ENCODE data around the gene SYT1. TPM values are rescaled to one million over a fixed set of nuclear protein-coding genes. Genes with fewer than 3 reads are reported as not detected.

SYT1 gene
- total RNA-seq, 1 donor from 2014 or later: 13.0 TPM

GRCh38 chr12:79233341-79233781, 368.8 kb downstream of the SYT1 start:
- Mint-ChIP-seq H3K27ac (ENCODE audit: unreplicated experiment) (no peak overlapping the region), H3K27me3 (ENCODE audit: unreplicated experiment) (no peaks in the 10 kb centered on the region), H3K9me3 (ENCODE audit: unreplicated experiment) (no peaks in the 10 kb centered on the region), H3K36me3 (ENCODE audit: low read depth, unreplicated experiment) (no peaks in the 10 kb centered on the region), H3K4me3 (ENCODE audit: unreplicated experiment) (no peak overlapping the region), H3K4me1 (ENCODE audit: unreplicated experiment) (peaks cover 5% of the 10 kb centered on the region)
- TF ChIP-seq, protein P1, sequence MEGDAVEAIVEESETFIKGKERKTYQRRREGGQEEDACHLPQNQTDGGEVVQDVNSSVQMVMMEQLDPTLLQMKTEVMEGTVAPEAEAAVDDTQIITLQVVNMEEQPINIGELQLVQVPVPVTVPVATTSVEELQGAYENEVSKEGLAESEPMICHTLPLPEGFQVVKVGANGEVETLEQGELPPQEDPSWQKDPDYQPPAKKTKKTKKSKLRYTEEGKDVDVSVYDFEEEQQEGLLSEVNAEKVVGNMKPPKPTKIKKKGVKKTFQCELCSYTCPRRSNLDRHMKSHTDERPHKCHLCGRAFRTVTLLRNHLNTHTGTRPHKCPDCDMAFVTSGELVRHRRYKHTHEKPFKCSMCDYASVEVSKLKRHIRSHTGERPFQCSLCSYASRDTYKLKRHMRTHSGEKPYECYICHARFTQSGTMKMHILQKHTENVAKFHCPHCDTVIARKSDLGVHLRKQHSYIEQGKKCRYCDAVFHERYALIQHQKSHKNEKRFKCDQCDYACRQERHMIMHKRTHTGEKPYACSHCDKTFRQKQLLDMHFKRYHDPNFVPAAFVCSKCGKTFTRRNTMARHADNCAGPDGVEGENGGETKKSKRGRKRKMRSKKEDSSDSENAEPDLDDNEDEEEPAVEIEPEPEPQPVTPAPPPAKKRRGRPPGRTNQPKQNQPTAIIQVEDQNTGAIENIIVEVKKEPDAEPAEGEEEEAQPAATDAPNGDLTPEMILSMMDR (IDR thresholded peaks at IDR 0.05; ENCODE audit: unreplicated experiment): no peak
- no peak for DNase-seq (ENCODE audit: low spot score)

GRCh38 chr12:79236920-79237319, 372.3 kb downstream of the SYT1 start:
- TF ChIP-seq, protein P1 (IDR thresholded peaks at IDR 0.05; ENCODE audit: unreplicated experiment): no peak
- Mint-ChIP-seq H3K27ac (ENCODE audit: unreplicated experiment) (no peak overlapping the region), H3K36me3 (ENCODE audit: low read depth, unreplicated experiment) (peaks cover 4% of the 10 kb centered on the region), H3K4me3 (ENCODE audit: unreplicated experiment) (no peak overlapping the region), H3K9me3 (ENCODE audit: unreplicated experiment) (no peaks in the 10 kb centered on the region), H3K27me3 (ENCODE audit: unreplicated experiment) (peaks cover under 1% of the 10 kb centered on the region), H3K4me1 (ENCODE audit: unreplicated experiment) (peaks cover 5% of the 10 kb centered on the region)
- DNase-seq (ENCODE audit: low spot score): no peak

DNA sequence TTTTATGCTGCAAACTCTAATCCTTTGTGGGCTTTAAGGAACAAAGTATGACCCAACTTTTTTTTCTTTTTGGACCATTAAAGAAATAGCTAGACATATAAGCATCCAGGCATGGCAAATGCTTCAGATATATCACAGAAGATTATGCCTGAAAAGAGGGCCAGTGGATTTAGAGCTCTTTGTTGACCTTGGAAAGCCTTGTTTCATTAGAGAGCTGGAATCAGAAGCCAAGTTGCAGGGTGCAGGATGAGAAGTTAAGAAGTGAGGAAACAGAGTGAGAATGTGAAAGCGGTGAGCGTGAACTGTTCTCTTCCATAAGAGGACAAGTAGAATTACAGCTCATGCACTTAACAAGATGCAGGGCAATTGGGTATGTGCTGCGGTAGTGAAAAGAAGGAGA, 373.7 kb downstream of the SYT1 start:
- Mint-ChIP-seq H3K9me3 (ENCODE audit: unreplicated experiment) (peaks cover 6% of the 10 kb centered on the region), H3K4me3 (ENCODE audit: unreplicated experiment) (no peak overlapping the region), H3K27me3 (ENCODE audit: unreplicated experiment) (peaks cover 2% of the 10 kb centered on the region), H3K4me1 (ENCODE audit: unreplicated experiment) (peaks cover 2% of the 10 kb centered on the region), H3K27ac (ENCODE audit: unreplicated experiment) (no peak overlapping the region), H3K36me3 (ENCODE audit: low read depth, unreplicated experiment) (peaks cover 14% of the 10 kb centered on the region)
- TF ChIP-seq, protein P1 (IDR thresholded peaks at IDR 0.05; ENCODE audit: unreplicated experiment): no peak
- no peak for DNase-seq (ENCODE audit: low spot score)

DNA sequence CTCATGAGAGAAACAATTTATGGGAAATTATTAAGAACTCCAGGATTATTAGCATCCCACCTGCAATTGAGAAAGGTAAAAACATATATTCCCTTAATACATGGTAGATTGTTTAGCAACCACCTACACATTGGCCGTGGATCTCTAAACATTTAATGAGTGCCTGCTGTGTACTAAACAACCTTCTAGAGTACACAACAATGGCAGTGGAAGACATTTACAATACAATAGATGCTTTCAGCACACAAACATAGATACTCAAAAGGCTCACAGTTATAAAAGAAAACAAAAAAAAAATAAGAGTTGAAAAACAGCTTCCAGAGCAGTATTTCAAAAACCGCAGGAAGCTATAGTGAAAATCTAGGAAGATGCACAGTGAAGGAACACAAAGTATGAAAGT, 382.9 kb downstream of the SYT1 start:
- Mint-ChIP-seq H3K4me3 (ENCODE audit: unreplicated experiment) (no peak overlapping the region), H3K4me1 (ENCODE audit: unreplicated experiment) (no peaks in the 10 kb centered on the region), H3K36me3 (ENCODE audit: low read depth, unreplicated experiment) (peaks cover 4% of the 10 kb centered on the region), H3K9me3 (ENCODE audit: unreplicated experiment) (peaks cover 4% of the 10 kb centered on the region), H3K27ac (ENCODE audit: unreplicated experiment) (no peak overlapping the region), H3K27me3 (ENCODE audit: unreplicated experiment) (no peaks in the 10 kb centered on the region)
- TF ChIP-seq, protein P1 (IDR thresholded peaks at IDR 0.05; ENCODE audit: unreplicated experiment): no peak
- DNase-seq (ENCODE audit: low spot score): no peak

- Mint-ChIP-seq H3K9me3 (ENCODE audit: unreplicated experiment) (no peaks in the 10 kb centered on the region), H3K4me1 (ENCODE audit: unreplicated experiment) (no peaks in the 10 kb centered on the region), H3K4me3 (ENCODE audit: unreplicated experiment) (no peak overlapping the region), H3K36me3 (ENCODE audit: low read depth, unreplicated experiment) (no peaks in the 10 kb centered on the region), H3K27ac (ENCODE audit: unreplicated experiment) (no peak overlapping the region), H3K27me3 (ENCODE audit: unreplicated experiment) (no peaks in the 10 kb centered on the region)
- no peak for DNase-seq (ENCODE audit: low spot score)
- TF ChIP-seq, protein P1 (IDR thresholded peaks at IDR 0.05; ENCODE audit: unreplicated experiment): no peak
These were observed 385.6 kb downstream of the SYT1 start for GRCh38 chr12:79250186-79250585.
